Erythroblast (primary cell): ENCODE measurements around the gene SPPL2C.

Source experiments
- GATA1 ChIP-seq: IDR thresholded peaks from 2 replicates; pipeline ENCODE4 v1.6.1; 2011; ENCODE audit warnings: low read depth, mild to moderate bottlenecking, control low read depth, low read length, moderate library complexity
- POLR2A ChIP-seq: IDR thresholded peaks from 2 replicates; pipeline ENCODE4 v1.6.1; 2011; ENCODE audit warnings: mild to moderate bottlenecking, low read length

- TF ChIP-seq POLR2A (no peak), GATA1 (no peak)
Observed at GRCh38 chr17:45847101-45847500, 2.4 kb downstream of the SPPL2C start.
